SW480 (cell line): ENCODE data around the gene CFAP45.

ENCODE experiments used
- DNase-seq: peaks from one replicate; pipeline ENCODE4 v3.0.0-alpha.2; 2016; ENCODE audit warnings: low spot score

Gene CFAP45

GRCh38 chr1:159900086-159900680, at the start of gene CFAP45:
Gene CFAP45, minus strand, starts transcription at chr1:159900165. Its CDS starts 67 bp downstream, at chr1:159900098.
- no peak for DNase-seq

- DNase-seq, result no peak
These were observed 49.2 kb upstream of the CFAP45 start for GRCh38 chr1:159949123-159949522.

- no peak for DNase-seq
These were observed 48.0 kb upstream of the CFAP45 start for GRCh38 chr1:159947942-159948341.

- DNase-seq, result no peak
These were observed 46.5 kb upstream of the CFAP45 start for GRCh38 chr1:159946242-159947187.

- DNase-seq, result peak; percentile 80
These were observed 45.7 kb upstream of the CFAP45 start, which contains the start of gene IGSF9 for GRCh38 chr1:159945483-159946241. Gene IGSF9, minus strand, starts transcription at chr1:159945613. Its CDS starts 2,159 bp downstream, at chr1:159943454.

GRCh38 chr1:159944623-159945455, 44.9 kb upstream of the CFAP45 start:
- no peak for DNase-seq

GRCh38 chr1:159943908-159944622, 44.1 kb upstream of the CFAP45 start:
- no peak for DNase-seq

GRCh38 chr1:159943278-159943640, 43.3 kb upstream of the CFAP45 start:
- DNase-seq, result no peak

- DNase-seq, result no peak
These were observed 42.8 kb upstream of the CFAP45 start for GRCh38 chr1:159942632-159943277.

GRCh38 chr1:159941591-159942560, 41.9 kb upstream of the CFAP45 start:
- DNase-seq, result no peak

- no peak for DNase-seq
These were observed 41.2 kb upstream of the CFAP45 start for GRCh38 chr1:159941141-159941540.

GRCh38 chr1:159940006-159940620, 40.1 kb upstream of the CFAP45 start:
- no peak for DNase-seq

- DNase-seq, result no peak
These were observed 39.7 kb upstream of the CFAP45 start for GRCh38 chr1:159939678-159940002.

- no peak for DNase-seq
These were observed 39.1 kb upstream of the CFAP45 start for GRCh38 chr1:159938905-159939677.

- no peak for DNase-seq
These were observed 38.4 kb upstream of the CFAP45 start for GRCh38 chr1:159938211-159938852.

- DNase-seq, result no peak
These were observed 37.2 kb upstream of the CFAP45 start for GRCh38 chr1:159937054-159937750.
